Type B pancreatic cell (in vitro differentiated cells): ENCODE data around the gene CORO1A. TPM values are rescaled to one million over a fixed set of nuclear protein-coding genes. Genes with fewer than 3 reads are reported as not detected.

ENCODE experiments used
- DNase-seq: peaks from one replicate; pipeline ENCODE4 v3.0.0; 2021; ENCODE audit warnings: mixed read lengths; ENCODE audit not compliant: unreplicated experiment; ENCODE audit errors: extremely low spot score
- H3K27ac Mint-ChIP-seq: 2 replicates; pipeline ENCODE4 v1.8.0; 2021; ENCODE audit warnings: mild to moderate bottlenecking, mixed read lengths
- H3K27me3 Mint-ChIP-seq: 2 replicates; pipeline ENCODE4 v1.8.0; 2021; ENCODE audit warnings: mixed read lengths
- H3K36me3 Mint-ChIP-seq: 2 replicates; pipeline ENCODE4 v1.8.0; 2021; ENCODE audit warnings: mixed read lengths
- H3K4me1 Mint-ChIP-seq: one replicate; pipeline ENCODE4 v1.8.0; 2021; ENCODE audit warnings: mixed read lengths; ENCODE audit not compliant: unreplicated experiment
- H3K4me3 Mint-ChIP-seq: 2 replicates; pipeline ENCODE4 v1.8.0; 2021; ENCODE audit warnings: mild to moderate bottlenecking, mixed read lengths
- H3K9me3 Mint-ChIP-seq: 2 replicates; pipeline ENCODE4 v1.8.0; 2021; ENCODE audit warnings: mixed read lengths
- CTCF ChIP-seq: fragments of 200-600 bp; sonication (generic); conservative IDR thresholded peaks from 2 replicates; pipeline ENCODE4 v1.5.0; 2021; ENCODE audit warnings: antibody characterized with exemption, mild to moderate bottlenecking
- total RNA-seq: library from RNA; stranded (reverse); gene quantifications from 2 replicates; pipeline ENCODE4 v1.2.1, GENCODE V29; 2021; ENCODE audit warnings: low replicate concordance

Gene CORO1A
- total RNA-seq, 1 donor from 2014 or later, result 10.8 TPM

GRCh38 chr16:30147843-30148510, 35.4 kb upstream of the CORO1A start:
- no peaks in the 10 kb centered on the region for H3K36me3 Mint-ChIP-seq
- no peaks in the 10 kb centered on the region for H3K4me1 Mint-ChIP-seq
- no peak for TF ChIP-seq CTCF
- H3K4me3 Mint-ChIP-seq, result no peak overlapping the region
- no peaks in the 10 kb centered on the region for H3K27me3 Mint-ChIP-seq
- H3K9me3 Mint-ChIP-seq, result peaks cover 5% of the 10 kb centered on the region
- DNase-seq, result no peak
- H3K27ac Mint-ChIP-seq, result no peak overlapping the region

- Mint-ChIP-seq H3K27ac (no peak overlapping the region), H3K9me3 (peaks cover 5% of the 10 kb centered on the region), H3K27me3 (no peaks in the 10 kb centered on the region), H3K4me1 (no peaks in the 10 kb centered on the region), H3K4me3 (no peak overlapping the region), H3K36me3 (no peaks in the 10 kb centered on the region)
- TF ChIP-seq CTCF, result no peak
- no peak for DNase-seq
Measured at GRCh38 chr16:30149250-30149930, 34.0 kb upstream of the CORO1A start.

- TF ChIP-seq CTCF, result no peak
- peaks cover 5% of the 10 kb centered on the region for H3K9me3 Mint-ChIP-seq
- H3K4me1 Mint-ChIP-seq, result no peaks in the 10 kb centered on the region
- H3K36me3 Mint-ChIP-seq, result no peaks in the 10 kb centered on the region
- H3K27ac Mint-ChIP-seq, result no peak overlapping the region
- H3K4me3 Mint-ChIP-seq, result no peak overlapping the region
- H3K27me3 Mint-ChIP-seq, result no peaks in the 10 kb centered on the region
- DNase-seq, result no peak
Measured at GRCh38 chr16:30151091-30151490, 32.3 kb upstream of the CORO1A start.

- no peak for TF ChIP-seq CTCF
- no peaks in the 10 kb centered on the region for H3K4me1 Mint-ChIP-seq
- H3K4me3 Mint-ChIP-seq, result no peak overlapping the region
- peaks cover 5% of the 10 kb centered on the region for H3K9me3 Mint-ChIP-seq
- DNase-seq, result no peak
- H3K27me3 Mint-ChIP-seq, result no peaks in the 10 kb centered on the region
- no peaks in the 10 kb centered on the region for H3K36me3 Mint-ChIP-seq
- no peak overlapping the region for H3K27ac Mint-ChIP-seq
Measured at GRCh38 chr16:30152517-30152916, 30.9 kb upstream of the CORO1A start.

- no peaks in the 10 kb centered on the region for H3K27me3 Mint-ChIP-seq
- no peak overlapping the region for H3K4me3 Mint-ChIP-seq
- no peak for DNase-seq
- no peak for TF ChIP-seq CTCF
- no peaks in the 10 kb centered on the region for H3K9me3 Mint-ChIP-seq
- H3K36me3 Mint-ChIP-seq, result no peaks in the 10 kb centered on the region
- no peak overlapping the region for H3K27ac Mint-ChIP-seq
- no peaks in the 10 kb centered on the region for H3K4me1 Mint-ChIP-seq
Measured at GRCh38 chr16:30155188-30155587, 28.2 kb upstream of the CORO1A start.
